GM23338 (cell line): Measurements from ENCODE around the gene EGFR. TPM values are rescaled to one million over a fixed set of nuclear protein-coding genes. Genes with fewer than 3 reads are reported as not detected.

Experiments
- ATAC-seq: fragments of 200-7000 bp; cut with Tn5 transposase; 3 replicates; pipeline ENCODE4 v1.9.1; 2020
- DNase-seq: peaks from one replicate; pipeline ENCODE4 v3.0.0-alpha.2; 2015; ENCODE audit warnings: low spot score
- H2AFZ ChIP-seq: fragments of 200-600 bp; sonication (generic); 2 replicates; pipeline ENCODE4 v1.8.0; 2016; ENCODE audit warnings: antibody characterized with exemption, mild to moderate bottlenecking, moderate library complexity
- H3F3A ChIP-seq: fragments of 200-600 bp; sonication (generic); replicated peaks from 2 replicates; pipeline ENCODE4 v1.8.0; 2017; ENCODE audit warnings: antibody characterized with exemption, mixed run types, low read depth
- H3K27ac ChIP-seq: fragments of 200-600 bp; sonication (generic); 2 replicates; pipeline ENCODE4 v1.6.1; 2016; ENCODE audit warnings: low read depth
- H3K27me3 ChIP-seq: fragments of 200-600 bp; sonication (generic); 2 replicates; pipeline ENCODE4 v1.8.0; 2016; ENCODE audit warnings: mild to moderate bottlenecking, mixed run types, moderate library complexity; ENCODE audit not compliant: insufficient read depth
- H3K36me3 ChIP-seq: fragments of 200-600 bp; sonication (generic); 2 replicates; pipeline ENCODE4 v1.8.0; 2016; ENCODE audit warnings: mild to moderate bottlenecking; ENCODE audit not compliant: insufficient read depth
- H3K4me1 ChIP-seq: fragments of 200-600 bp; sonication (generic); 2 replicates; pipeline ENCODE4 v1.8.0; 2016; ENCODE audit warnings: mild to moderate bottlenecking, moderate library complexity; ENCODE audit not compliant: insufficient read depth
- H3K4me2 ChIP-seq: fragments of 200-600 bp; sonication (generic); 2 replicates; pipeline ENCODE4 v1.7.1; 2017; ENCODE audit warnings: mixed run types
- H3K4me3 ChIP-seq: fragments of 200-600 bp; sonication (generic); 2 replicates; pipeline ENCODE4 v1.6.1; 2016; ENCODE audit warnings: mixed run types
- H3K79me2 ChIP-seq: fragments of 200-600 bp; sonication (generic); replicated peaks from 2 replicates; pipeline ENCODE4 v1.8.0; 2017; ENCODE audit warnings: mild to moderate bottlenecking; ENCODE audit not compliant: insufficient read depth
- H3K9me2 ChIP-seq: fragments of 200-600 bp; sonication (generic); 2 replicates; pipeline ENCODE4 v1.8.0; 2017; ENCODE audit not compliant: insufficient read depth
- H4K20me1 ChIP-seq: fragments of 200-600 bp; sonication (generic); replicated peaks from 2 replicates; pipeline ENCODE4 v1.8.0; 2017; ENCODE audit warnings: mild to moderate bottlenecking; ENCODE audit not compliant: insufficient read depth
- H3K27ac Mint-ChIP-seq: 2 replicates; pipeline ENCODE4 v1.8.0; 2020; ENCODE audit warnings: inconsistent platforms, mild to moderate bottlenecking, moderate library complexity, mixed read lengths
- H3K27me3 Mint-ChIP-seq: 3 replicates; pipeline ENCODE4 v1.8.0; 2022; ENCODE audit warnings: low read depth, mild to moderate bottlenecking, moderate library complexity, mixed read lengths, inconsistent platforms; ENCODE audit not compliant: insufficient read depth, poor library complexity
- H3K36me3 Mint-ChIP-seq: 3 replicates; pipeline ENCODE4 v1.8.0; 2021; ENCODE audit warnings: low read depth, mild to moderate bottlenecking, inconsistent platforms, moderate library complexity, mixed read lengths
- H3K4me1 Mint-ChIP-seq: 3 replicates; pipeline ENCODE4 v1.8.0; 2020; ENCODE audit warnings: mild to moderate bottlenecking, inconsistent platforms, mixed read lengths
- H3K4me3 Mint-ChIP-seq: 3 replicates; pipeline ENCODE4 v1.8.0; 2021; ENCODE audit warnings: moderate library complexity, mild to moderate bottlenecking, inconsistent platforms, mixed read lengths
- H3K9me3 Mint-ChIP-seq: 3 replicates; pipeline ENCODE4 v1.8.0; 2020; ENCODE audit warnings: moderate library complexity, mild to moderate bottlenecking, inconsistent platforms, mixed read lengths
- CREB1 ChIP-seq: fragments of 250-450 bp; sonication (Bioruptor Pico); IDR thresholded peaks from 2 replicates; pipeline ENCODE4 v1.5.0; 2020; ENCODE audit warnings: low read depth, mild to moderate bottlenecking, moderate library complexity
- CTCF ChIP-seq, 2 experiments: fragments of 200-600 bp in 1 of 2; sonication (generic) in 1 of 2; conservative IDR thresholded peaks; 2 replicates each; pipeline versions ENCODE4 v1.5.1 to v1.6.1; 2016 to 2017; ENCODE audit warnings: antibody characterized with exemption in 2 of 2, low read depth in 2 of 2, mild to moderate bottlenecking in 2 of 2, moderate library complexity in 1 of 2
- ETS1 ChIP-seq: IDR thresholded peaks from 2 replicates; pipeline ENCODE4 v1.6.1; 2016; ENCODE audit warnings: antibody characterized with exemption
- EZH2 ChIP-seq: fragments of 200-600 bp; sonication (generic); IDR thresholded peaks from one replicate; pipeline ENCODE4 v1.8.0; 2017; ENCODE audit warnings: antibody characterized with exemption, mild to moderate bottlenecking, low read depth; ENCODE audit not compliant: unreplicated experiment
- EZH2phosphoT487 ChIP-seq: fragments of 200-600 bp; sonication (generic); IDR thresholded peaks from one replicate; pipeline ENCODE4 v1.8.1; 2018; ENCODE audit warnings: antibody characterized with exemption; ENCODE audit not compliant: unreplicated experiment
- JUNB ChIP-seq: IDR thresholded peaks from one replicate; pipeline ENCODE4 v1.6.1; 2016; ENCODE audit warnings: antibody characterized with exemption; ENCODE audit not compliant: unreplicated experiment
- NANOG ChIP-seq: IDR thresholded peaks from 2 replicates; pipeline ENCODE4 v1.6.1; 2016; ENCODE audit warnings: antibody characterized with exemption, borderline replicate concordance
- POLR2AphosphoS5 ChIP-seq: IDR thresholded peaks from 2 replicates; pipeline ENCODE4 v1.6.1; 2016; ENCODE audit warnings: antibody characterized with exemption, low read depth
- STAT1 ChIP-seq: IDR thresholded peaks from one replicate; pipeline ENCODE4 v1.6.1; 2016; ENCODE audit warnings: antibody characterized with exemption; ENCODE audit not compliant: unreplicated experiment
- ZNF114 ChIP-seq: fragments of 250-450 bp; sonication (Bioruptor Pico); IDR thresholded peaks from 2 replicates; pipeline ENCODE4 v1.5.0; 2020; ENCODE audit warnings: mild to moderate bottlenecking, moderate library complexity
- ZNF331 ChIP-seq: fragments of 250-450 bp; sonication (Bioruptor Pico); IDR thresholded peaks from 2 replicates; pipeline ENCODE4 v1.5.0; 2020; ENCODE audit warnings: low read depth, mild to moderate bottlenecking, moderate library complexity
- ZNF462 ChIP-seq: fragments of 250-450 bp; sonication (Bioruptor Pico); IDR thresholded peaks from 2 replicates; pipeline ENCODE4 v1.5.0; 2020; ENCODE audit warnings: mild to moderate bottlenecking, moderate library complexity
- polyA plus RNA-seq: library from polyadenylated mRNA; unstranded; fragments of >200 nt; fragmentation: Nextera tagmentation; extraction: Ambion mirVana; gene quantifications from 2 replicates; pipeline ENCODE4 v1.2.1, GENCODE V29; 2016
- total RNA-seq: library from RNA; depleted of rRNA; stranded (reverse); fragments of >200 nt; shearing (Covaris generic); gene quantifications from 2 replicates; pipeline ENCODE4 v1.2.3, GENCODE V29; 2014
- TF ChIP-seq, protein P1 (sequence below): IDR thresholded peaks from one replicate; pipeline ENCODE4 v1.6.1; 2018; ENCODE audit warnings: antibody characterized with exemption; ENCODE audit not compliant: unreplicated experiment

Gene EGFR
- total and polyA plus RNA-seq, 2 experiments from 2014 or later: 1.5 to 4.5 TPM

- no peak overlapping the region for H3K4me3 Mint-ChIP-seq
- no peaks in the 10 kb centered on the region for H3K36me3 ChIP-seq
- no peaks in the 10 kb centered on the region for H3K27me3 ChIP-seq
- no peak overlapping the region for H3K4me3 ChIP-seq
- no peaks in the 10 kb centered on the region for H4K20me1 ChIP-seq
- no peaks in the 10 kb centered on the region for H3K4me1 ChIP-seq
- no peak overlapping the region for H3K27ac ChIP-seq
- peaks cover 9% of the 10 kb centered on the region for H3K4me1 Mint-ChIP-seq
- H3K9me2 ChIP-seq: no peaks in the 10 kb centered on the region
- H2AFZ ChIP-seq: no peak overlapping the region
- peaks cover 5% of the 10 kb centered on the region for H3K27me3 Mint-ChIP-seq
- no peaks in the 10 kb centered on the region for H3K9me3 Mint-ChIP-seq
- no peaks in the 10 kb centered on the region; the same call in 2 of the 3 replicates for H3K36me3 Mint-ChIP-seq
- H3K27ac Mint-ChIP-seq: 0 out of 2 replicates have a peak overlapping the region, but pooled peaks have one; percentile 34
- TF ChIP-seq ZNF462: no peak
- no peak for TF ChIP-seq CREB1
- TF ChIP-seq EZH2: no peak
- TF ChIP-seq JUNB: no peak
- TF ChIP-seq NANOG: no peak
- TF ChIP-seq ETS1: no peak
- no peak for TF ChIP-seq CTCF (conservative IDR thresholded peaks at IDR 0.05; ENCODE audit: low read depth in 2 of 2)
- no peak for TF ChIP-seq ZNF114 (CRISPR knock-in tag)
- TF ChIP-seq STAT1: no peak
- no peak for TF ChIP-seq EZH2phosphoT487
- TF ChIP-seq ZNF331 (CRISPR knock-in tag): no peak
- TF ChIP-seq POLR2AphosphoS5: no peak
- TF ChIP-seq, protein P1, sequence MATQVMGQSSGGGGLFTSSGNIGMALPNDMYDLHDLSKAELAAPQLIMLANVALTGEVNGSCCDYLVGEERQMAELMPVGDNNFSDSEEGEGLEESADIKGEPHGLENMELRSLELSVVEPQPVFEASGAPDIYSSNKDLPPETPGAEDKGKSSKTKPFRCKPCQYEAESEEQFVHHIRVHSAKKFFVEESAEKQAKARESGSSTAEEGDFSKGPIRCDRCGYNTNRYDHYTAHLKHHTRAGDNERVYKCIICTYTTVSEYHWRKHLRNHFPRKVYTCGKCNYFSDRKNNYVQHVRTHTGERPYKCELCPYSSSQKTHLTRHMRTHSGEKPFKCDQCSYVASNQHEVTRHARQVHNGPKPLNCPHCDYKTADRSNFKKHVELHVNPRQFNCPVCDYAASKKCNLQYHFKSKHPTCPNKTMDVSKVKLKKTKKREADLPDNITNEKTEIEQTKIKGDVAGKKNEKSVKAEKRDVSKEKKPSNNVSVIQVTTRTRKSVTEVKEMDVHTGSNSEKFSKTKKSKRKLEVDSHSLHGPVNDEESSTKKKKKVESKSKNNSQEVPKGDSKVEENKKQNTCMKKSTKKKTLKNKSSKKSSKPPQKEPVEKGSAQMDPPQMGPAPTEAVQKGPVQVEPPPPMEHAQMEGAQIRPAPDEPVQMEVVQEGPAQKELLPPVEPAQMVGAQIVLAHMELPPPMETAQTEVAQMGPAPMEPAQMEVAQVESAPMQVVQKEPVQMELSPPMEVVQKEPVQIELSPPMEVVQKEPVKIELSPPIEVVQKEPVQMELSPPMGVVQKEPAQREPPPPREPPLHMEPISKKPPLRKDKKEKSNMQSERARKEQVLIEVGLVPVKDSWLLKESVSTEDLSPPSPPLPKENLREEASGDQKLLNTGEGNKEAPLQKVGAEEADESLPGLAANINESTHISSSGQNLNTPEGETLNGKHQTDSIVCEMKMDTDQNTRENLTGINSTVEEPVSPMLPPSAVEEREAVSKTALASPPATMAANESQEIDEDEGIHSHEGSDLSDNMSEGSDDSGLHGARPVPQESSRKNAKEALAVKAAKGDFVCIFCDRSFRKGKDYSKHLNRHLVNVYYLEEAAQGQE: no peak
- DNase-seq (no peak), ATAC-seq (no peak)
- H3K79me2 ChIP-seq: no peaks in the 10 kb centered on the region
- no peak overlapping the region for H3K4me2 ChIP-seq
- no peaks in the 10 kb centered on the region for H3F3A ChIP-seq
Observed at GRCh38 chr7:55077561-55078410, 59.0 kb downstream of the EGFR start.
